H9 (cell line): Measurements from ENCODE around the gene ZNF213. TPM values are rescaled to one million over a fixed set of nuclear protein-coding genes. Genes with fewer than 3 reads are reported as not detected.

ENCODE experiments used
- DNase-seq: peaks from one replicate; pipeline ENCODE4 v3.0.0-alpha.2; 2017
- H2AFZ ChIP-seq: one replicate; pipeline ENCODE4 v1.6.1; 2013; ENCODE audit warnings: mild to moderate bottlenecking, low read length, control low read depth, moderate library complexity
- H2AK5ac ChIP-seq: 2 replicates; pipeline ENCODE4 v1.6.1; 2013; ENCODE audit warnings: low read length, control low read depth, mixed read lengths; ENCODE audit not compliant: insufficient read length
- H2BK120ac ChIP-seq: one replicate; pipeline ENCODE4 v1.6.1; 2013; ENCODE audit warnings: low read depth, mild to moderate bottlenecking, low read length, control low read depth, inconsistent platforms; ENCODE audit not compliant: poor library complexity, severe bottlenecking
- H2BK12ac ChIP-seq: 2 replicates; pipeline ENCODE4 v1.6.1; 2013; ENCODE audit warnings: low read length, control low read depth, mixed read lengths, low read depth; ENCODE audit not compliant: insufficient read length
- H2BK15ac ChIP-seq: 2 replicates; pipeline ENCODE4 v1.6.1; 2013; ENCODE audit warnings: low read depth, low read length, control low read depth
- H2BK20ac ChIP-seq: one replicate; pipeline ENCODE4 v1.6.1; 2013; ENCODE audit warnings: low read depth, mild to moderate bottlenecking, low read length, control low read depth, inconsistent platforms; ENCODE audit not compliant: poor library complexity, severe bottlenecking
- H2BK5ac ChIP-seq: 2 replicates; pipeline ENCODE4 v1.6.1; 2013; ENCODE audit warnings: low read length, control low read depth, mixed read lengths; ENCODE audit not compliant: insufficient read length
- H3K14ac ChIP-seq: 2 replicates; pipeline ENCODE4 v1.6.1; 2013; ENCODE audit warnings: low read length, control low read depth; ENCODE audit not compliant: insufficient read depth
- H3K18ac ChIP-seq: 2 replicates; pipeline ENCODE4 v1.6.1; 2013; ENCODE audit warnings: low read depth, mild to moderate bottlenecking, mixed read lengths, low read length, control low read depth; ENCODE audit not compliant: insufficient read length
- H3K23ac ChIP-seq: 2 replicates; pipeline ENCODE4 v1.6.1; 2013; ENCODE audit warnings: low read length, control low read depth, mixed read lengths, low read depth; ENCODE audit not compliant: insufficient read length
- H3K23me2 ChIP-seq: 2 replicates; pipeline ENCODE4 v1.6.1; 2013; ENCODE audit warnings: low read depth, mild to moderate bottlenecking, mixed read lengths, low read length, control low read depth; ENCODE audit not compliant: insufficient read length, poor library complexity, severe bottlenecking
- H3K27ac ChIP-seq: 2 replicates; pipeline ENCODE4 v1.5.1; 2013; ENCODE audit warnings: low read length, control low read depth, mixed read lengths, low read depth; ENCODE audit not compliant: insufficient read length
- H3K27me3 ChIP-seq: 2 replicates; pipeline ENCODE4 v1.6.1; 2013; ENCODE audit warnings: low read length, control low read depth, inconsistent platforms; ENCODE audit not compliant: insufficient read depth
- H3K4ac ChIP-seq: 2 replicates; pipeline ENCODE4 v1.6.1; 2013; ENCODE audit warnings: low read depth, mild to moderate bottlenecking, control low read depth, inconsistent platforms, low read length, moderate library complexity
- H3K4me1 ChIP-seq: 2 replicates; pipeline ENCODE4 v1.6.1; 2013; ENCODE audit warnings: low read length, control low read depth, inconsistent platforms; ENCODE audit not compliant: insufficient read depth
- H3K4me2 ChIP-seq: 2 replicates; pipeline ENCODE4 v1.6.1; 2013; ENCODE audit warnings: low read length, control low read depth, mixed read lengths; ENCODE audit not compliant: insufficient read length, insufficient read depth
- H3K56ac ChIP-seq: 2 replicates; pipeline ENCODE4 v1.6.1; 2013; ENCODE audit warnings: low read depth, mild to moderate bottlenecking, mixed read lengths, low read length, control low read depth; ENCODE audit not compliant: insufficient read length
- H3K79me1 ChIP-seq: 2 replicates; pipeline ENCODE4 v1.6.1; 2013; ENCODE audit warnings: low read depth, mild to moderate bottlenecking, moderate library complexity, low read length, control low read depth, inconsistent platforms; ENCODE audit not compliant: insufficient read depth, poor library complexity, severe bottlenecking
- H3K79me2 ChIP-seq: 2 replicates; pipeline ENCODE4 v1.6.1; 2013; ENCODE audit warnings: low read length, control low read depth, inconsistent platforms; ENCODE audit not compliant: insufficient read depth
- H3K9ac ChIP-seq: 2 replicates; pipeline ENCODE4 v1.6.1; 2013; ENCODE audit warnings: low read length, control low read depth, mixed read lengths; ENCODE audit not compliant: insufficient read length; ENCODE audit errors: extremely low read depth
- H3K9me3 ChIP-seq: one replicate; pipeline ENCODE4 v1.6.1; 2013; ENCODE audit warnings: low read depth, low read length, inconsistent platforms; ENCODE audit not compliant: control insufficient read depth
- H3T11ph ChIP-seq: one replicate; pipeline ENCODE4 v1.6.1; 2013; ENCODE audit warnings: mild to moderate bottlenecking, low read length, control low read depth, inconsistent platforms
- H4K20me1 ChIP-seq: one replicate; pipeline ENCODE4 v1.6.1; 2013; ENCODE audit not compliant: control insufficient read depth, insufficient read length, insufficient read depth
- H4K5ac ChIP-seq: 2 replicates; pipeline ENCODE4 v1.6.1; 2013; ENCODE audit warnings: low read depth, mild to moderate bottlenecking, mixed read lengths, low read length, control low read depth; ENCODE audit not compliant: insufficient read length
- H4K8ac ChIP-seq: replicated peaks from 2 replicates; pipeline ENCODE4 v1.6.1; 2013; ENCODE audit warnings: low read length, control low read depth, mixed read lengths, low read depth; ENCODE audit not compliant: insufficient read length
- H4K91ac ChIP-seq: 2 replicates; pipeline ENCODE4 v1.6.1; 2013; ENCODE audit warnings: low read depth, mild to moderate bottlenecking, moderate library complexity, mixed read lengths, low read length, control low read depth; ENCODE audit not compliant: insufficient read length
- H3K27ac Mint-ChIP-seq, 3 experiments: 2 replicates in 2 of 3; 3 replicates in 1 of 3; pipeline ENCODE4 v1.8.0; 2020 to 2021; ENCODE audit warnings: mixed read lengths in 3 of 3, mild to moderate bottlenecking in 1 of 3, moderate library complexity in 1 of 3
- H3K27me3 Mint-ChIP-seq: 2 replicates; pipeline ENCODE4 v1.8.0; 2021; ENCODE audit warnings: low read depth, mild to moderate bottlenecking, moderate library complexity, mixed read lengths
- H3K36me3 Mint-ChIP-seq, 3 experiments: 2 replicates in 2 of 3; 3 replicates in 1 of 3; pipeline ENCODE4 v1.8.0; 2020 to 2021; ENCODE audit warnings: low read depth in 3 of 3, mixed read lengths in 3 of 3; ENCODE audit not compliant: insufficient read depth in 1 of 3
- H3K4me1 Mint-ChIP-seq, 2 experiments: 2 replicates each; pipeline ENCODE4 v1.8.0; 2020; ENCODE audit warnings: mixed read lengths in 2 of 2
- H3K4me3 Mint-ChIP-seq, 2 experiments: 2 replicates in 1 of 2; 3 replicates in 1 of 2; pipeline ENCODE4 v1.8.0; 2020 to 2021; ENCODE audit warnings: mild to moderate bottlenecking in 2 of 2, mixed read lengths in 2 of 2, moderate library complexity in 1 of 2
- H3K9me3 Mint-ChIP-seq, 2 experiments: 2 replicates in 1 of 2; 3 replicates in 1 of 2; pipeline ENCODE4 v1.8.0; 2020; ENCODE audit warnings: mild to moderate bottlenecking in 2 of 2, mixed read lengths in 2 of 2, moderate library complexity in 1 of 2
- CTCF ChIP-seq: fragments of 200-600 bp; sonication (generic); conservative IDR thresholded peaks from 3 replicates; pipeline ENCODE4 v1.8.0; 2021; ENCODE audit warnings: antibody characterized with exemption, mild to moderate bottlenecking
- WGBS: extraction: QIAGEN DNeasy Blood & Tissue Kit; methylation state at CpG from one replicate; pipeline ENCODE4 v1.1.7; 2013; ENCODE audit warnings: missing lambda C conversion rate, low lambda C conversion rate, mixed read lengths; ENCODE audit not compliant: insufficient read length; ENCODE audit errors: extremely low coverage; 5-methylcytosine and 5-hydroxymethylcytosine counted together
- total RNA-seq: library from RNA; stranded (reverse); gene quantifications from 2 replicates; pipeline ENCODE4 v1.2.1, GENCODE V29; 2021

ZNF213 gene
- total RNA-seq, 1 experiment from 2014 or later, result 6.4 TPM

DNA sequence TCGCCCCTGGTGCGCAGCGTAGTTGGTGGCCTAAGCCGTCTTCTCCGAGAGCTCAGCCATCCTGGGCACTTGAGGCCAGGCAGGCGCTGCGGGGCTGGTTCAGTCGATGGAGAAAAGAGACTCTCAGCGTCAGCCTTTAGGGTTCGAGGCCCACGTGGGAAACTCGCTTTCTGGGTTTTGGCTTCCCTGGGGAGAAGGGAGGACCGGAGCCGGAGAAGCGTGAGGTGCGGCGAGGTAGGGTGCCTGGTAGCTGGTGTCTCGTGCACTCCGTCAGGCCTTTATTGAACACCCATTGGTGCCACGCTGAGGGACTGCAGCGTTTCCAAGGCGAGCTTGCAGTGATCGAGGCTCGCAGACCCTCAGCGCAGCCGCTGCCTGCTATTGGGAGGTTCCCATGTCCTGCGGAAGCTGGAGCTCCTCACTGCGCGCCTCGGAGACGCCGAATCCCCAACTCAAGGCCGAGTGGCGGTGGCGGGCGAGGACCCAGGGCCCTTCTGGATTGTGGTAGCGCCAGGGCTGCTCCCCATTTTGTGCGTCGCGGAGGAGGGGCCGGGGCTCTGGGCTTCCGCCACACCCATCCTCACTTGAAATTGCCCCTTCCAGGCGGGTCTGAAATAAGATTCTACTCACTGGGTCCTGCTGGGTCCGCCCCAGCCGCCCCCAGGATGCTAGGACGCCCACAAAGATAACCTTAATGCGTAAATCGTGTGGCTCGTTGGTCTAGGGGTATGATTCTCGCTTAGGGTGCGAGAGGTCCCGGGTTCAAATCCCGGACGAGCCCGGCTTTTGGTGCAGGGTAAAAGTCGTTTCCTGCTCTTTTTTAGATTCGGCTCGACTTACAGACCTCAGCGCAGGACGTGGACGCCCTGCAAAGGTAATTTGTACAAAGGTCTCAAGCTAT, 54.3 kb downstream of the ZNF213 start:
- WGBS, result no CpG with 5 or more reads among the region's 61 CpGs
- H2AFZ ChIP-seq, result no peak overlapping the region

More for the DNA sequence above, 54.3 kb downstream of the ZNF213 start:
- Histone ChIP-seq H3K79me1 (no peaks in the 10 kb centered on the region), H3K18ac (no peak overlapping the region), H2BK120ac (no peak overlapping the region), H2AK5ac (no peak overlapping the region), H4K20me1 (no peaks in the 10 kb centered on the region), H4K91ac (no peak overlapping the region), H3K4me2 (peak overlapping the region; percentile 92), H4K8ac (no peak overlapping the region), H2BK12ac (no peak overlapping the region), H3K79me2 (no peaks in the 10 kb centered on the region), H3K27ac (no peak overlapping the region), H3K4ac (no peak overlapping the region), H4K5ac (no peak overlapping the region), H3K4me1 (no peaks in the 10 kb centered on the region), H3K14ac (no peak overlapping the region), H3K56ac (no peak overlapping the region), H3K23me2 (peaks cover 30% of the 10 kb centered on the region), H2BK5ac (no peak overlapping the region), H3K23ac (no peak overlapping the region), H3K27me3 (peaks cover 2% of the 10 kb centered on the region; the same call in 1 of the 2 replicates), H3K9ac (peak overlapping the region; percentile 24), H2BK20ac (no peak overlapping the region), H2BK15ac (no peak overlapping the region), H3K9me3 (no peaks in the 10 kb centered on the region), H3T11ph (no peak overlapping the region)
- no peak for TF ChIP-seq CTCF
- peaks cover under 1 to 3% of the 10 kb centered on the region in 2 experiments; a peak in 3 of 5 replicates for H3K9me3 Mint-ChIP-seq
- DNase-seq, result peak; percentile 84
- peaks cover 58% of the 10 kb centered on the region for H3K27me3 Mint-ChIP-seq
- H3K4me3 Mint-ChIP-seq, result peak overlapping the region; percentile 93 to 98
- no peak overlapping the region for H3K27ac Mint-ChIP-seq
- peaks cover 22 to 27% of the 10 kb centered on the region in 2 experiments for H3K4me1 Mint-ChIP-seq
- no peaks in the 10 kb centered on the region; a peak in 1 of 7 replicates for H3K36me3 Mint-ChIP-seq
